HEK293 (cell line): Measurements from ENCODE around the gene HOXA3.

Source experiments
- GLI4 ChIP-seq: fragments of 450-650 bp; formaldehyde crosslinking; IDR thresholded peaks from 2 replicates; pipeline ENCODE4 v1.5.1; 2016; ENCODE audit warnings: missing biosample characterization, missing genetic modification characterization
- GLIS2 ChIP-seq: fragments of 450-650 bp; formaldehyde crosslinking; IDR thresholded peaks from 2 replicates; pipeline ENCODE4 v1.5.1; 2016; ENCODE audit warnings: missing biosample characterization, missing genetic modification characterization
- HOXA7 ChIP-seq: sonication (generic); formaldehyde crosslinking; IDR thresholded peaks from 2 replicates; pipeline ENCODE4 v1.8.1; 2022; ENCODE audit warnings: missing genetic modification reagents, borderline replicate concordance
- HOXC10 ChIP-seq: sonication (generic); formaldehyde crosslinking; IDR thresholded peaks from 2 replicates; pipeline ENCODE4 v1.8.1; 2023; ENCODE audit warnings: mild to moderate bottlenecking, missing genetic modification reagents
- KLF16 ChIP-seq: fragments of 450-650 bp; formaldehyde crosslinking; IDR thresholded peaks from 2 replicates; pipeline ENCODE4 v1.5.1; 2017; ENCODE audit warnings: missing biosample characterization, missing genetic modification characterization
- KLF9 ChIP-seq: fragments of 450-650 bp; formaldehyde crosslinking; IDR thresholded peaks from 2 replicates; pipeline ENCODE4 v1.5.1; 2016; ENCODE audit warnings: missing biosample characterization, missing genetic modification characterization, low read depth
- ZBTB20 ChIP-seq: fragments of 450-650 bp; formaldehyde crosslinking; IDR thresholded peaks from 2 replicates; pipeline ENCODE4 v1.5.1; 2016; ENCODE audit warnings: missing biosample characterization, missing genetic modification characterization
- ZFP37 ChIP-seq: fragments of 450-650 bp; formaldehyde crosslinking; IDR thresholded peaks from 2 replicates; pipeline ENCODE4 v1.5.1; 2016; ENCODE audit warnings: missing biosample characterization, missing genetic modification characterization
- ZNF155 ChIP-seq: fragments of 450-650 bp; formaldehyde crosslinking; IDR thresholded peaks from 2 replicates; pipeline ENCODE4 v1.5.1; 2016; ENCODE audit warnings: missing biosample characterization, missing genetic modification characterization
- ZNF157 ChIP-seq: fragments of 450-650 bp; formaldehyde crosslinking; IDR thresholded peaks from 2 replicates; pipeline ENCODE4 v1.5.1; 2016; ENCODE audit warnings: missing biosample characterization, missing genetic modification characterization
- ZNF223 ChIP-seq: fragments of 450-650 bp; formaldehyde crosslinking; IDR thresholded peaks from 2 replicates; pipeline ENCODE4 v1.5.1; 2016; ENCODE audit warnings: missing biosample characterization, missing genetic modification characterization
- ZNF341 ChIP-seq: fragments of 450-650 bp; formaldehyde crosslinking; IDR thresholded peaks from 2 replicates; pipeline ENCODE4; 2016; ENCODE audit warnings: low read depth, missing biosample characterization, missing genetic modification characterization
- ZNF48 ChIP-seq: fragments of 450-650 bp; formaldehyde crosslinking; IDR thresholded peaks from 2 replicates; pipeline ENCODE4 v1.5.1; 2016; ENCODE audit warnings: missing biosample characterization, missing genetic modification characterization
- ZNF777 ChIP-seq: fragments of 450-650 bp; formaldehyde crosslinking; IDR thresholded peaks from 2 replicates; pipeline ENCODE4 v1.5.1; 2017; ENCODE audit warnings: missing biosample characterization, missing genetic modification characterization, borderline replicate concordance
- ZNF785 ChIP-seq: fragments of 450-650 bp; formaldehyde crosslinking; IDR thresholded peaks from 2 replicates; pipeline ENCODE4 v1.5.1; 2016; ENCODE audit warnings: missing biosample characterization, missing genetic modification characterization
- ZNF792 ChIP-seq: fragments of 450-650 bp; formaldehyde crosslinking; IDR thresholded peaks from 2 replicates; pipeline ENCODE4 v1.5.1; 2016; ENCODE audit warnings: missing biosample characterization, missing genetic modification characterization
- ZNF843 ChIP-seq: fragments of 450-650 bp; formaldehyde crosslinking; IDR thresholded peaks from 2 replicates; pipeline ENCODE4 v1.5.1; 2016; ENCODE audit warnings: missing biosample characterization, missing genetic modification characterization
- TF ChIP-seq, protein P1 (sequence below): fragments of 450-650 bp; formaldehyde crosslinking; IDR thresholded peaks from 2 replicates; pipeline ENCODE4 v1.5.1; 2016; ENCODE audit warnings: missing biosample characterization, missing genetic modification characterization
- TF ChIP-seq, protein P2 (sequence below): fragments of 450-650 bp; formaldehyde crosslinking; IDR thresholded peaks from 2 replicates; pipeline ENCODE4 v1.5.0; 2017; ENCODE audit warnings: missing biosample characterization, missing genetic modification characterization, borderline replicate concordance
- TF ChIP-seq, protein P3 (sequence below): fragments of 450-650 bp; IDR thresholded peaks from 2 replicates; pipeline ENCODE4 v1.5.1; 2018; ENCODE audit warnings: missing biosample characterization, mild to moderate bottlenecking, missing genetic modification characterization
- TF ChIP-seq, protein P4 (sequence below): fragments of 450-650 bp; formaldehyde crosslinking; IDR thresholded peaks from 2 replicates; pipeline ENCODE4 v1.5.1; 2016; ENCODE audit warnings: missing biosample characterization, missing genetic modification characterization
- TF ChIP-seq, protein P5 (sequence below): fragments of 450-650 bp; formaldehyde crosslinking; IDR thresholded peaks from 2 replicates; pipeline ENCODE4 v1.5.1; 2016; ENCODE audit warnings: missing biosample characterization, missing genetic modification characterization, borderline replicate concordance
- TF ChIP-seq, protein P6 (sequence below): fragments of 450-650 bp; IDR thresholded peaks from 2 replicates; pipeline ENCODE4 v1.5.1; 2018; ENCODE audit warnings: missing biosample characterization, missing genetic modification characterization
- TF ChIP-seq, protein P7 (sequence below): fragments of 450-650 bp; formaldehyde crosslinking; IDR thresholded peaks from 2 replicates; pipeline ENCODE4 v1.5.1; 2016; ENCODE audit warnings: missing biosample characterization, missing genetic modification characterization

The HOXA3 gene

DNA sequence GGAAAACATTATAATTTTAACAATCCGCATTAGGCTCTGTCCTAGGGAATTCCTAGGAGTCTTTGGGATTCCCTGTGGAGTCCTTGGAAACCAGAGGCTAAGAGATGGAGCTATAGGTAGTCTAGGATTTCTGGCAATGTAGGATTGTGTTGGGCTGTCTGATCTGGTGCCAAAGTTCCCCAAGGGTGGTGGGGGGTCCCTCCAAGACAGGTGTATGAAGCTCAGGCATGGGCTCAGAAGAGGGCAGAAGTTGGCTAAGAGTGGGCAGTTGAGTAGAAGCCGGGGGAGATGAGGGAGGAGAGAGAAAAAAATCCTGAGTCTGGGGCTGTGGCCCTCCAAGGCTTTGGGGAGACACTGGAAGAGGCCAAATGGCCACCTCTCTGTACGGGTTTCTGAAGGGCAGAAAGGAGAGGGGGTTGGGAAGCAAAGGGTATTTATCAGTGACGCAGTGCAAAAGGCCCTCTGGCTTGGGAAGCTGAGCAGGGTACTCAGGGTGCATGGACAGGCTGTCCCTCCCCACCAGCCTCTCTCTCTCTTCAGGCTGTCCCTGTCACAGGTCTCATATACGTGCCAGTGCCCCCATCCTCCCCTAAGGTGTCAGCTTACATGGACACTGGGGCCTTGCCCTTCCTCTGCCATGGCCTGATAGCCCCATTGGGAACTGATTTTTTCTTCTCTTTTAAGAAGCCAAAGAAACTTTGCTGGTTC is 5.7 kb downstream of the HOXA3 start (continued):
- TF ChIP-seq ZFP37 (tag by site-specific recombination) = 0 out of 2 replicates have a peak, but pooled peaks have one; percentile 43
- no peak for TF ChIP-seq ZNF785
- TF ChIP-seq ZNF223 (tag by site-specific recombination) = no peak
- no peak for TF ChIP-seq ZNF48 (tag by site-specific recombination)
- TF ChIP-seq, protein P1, sequence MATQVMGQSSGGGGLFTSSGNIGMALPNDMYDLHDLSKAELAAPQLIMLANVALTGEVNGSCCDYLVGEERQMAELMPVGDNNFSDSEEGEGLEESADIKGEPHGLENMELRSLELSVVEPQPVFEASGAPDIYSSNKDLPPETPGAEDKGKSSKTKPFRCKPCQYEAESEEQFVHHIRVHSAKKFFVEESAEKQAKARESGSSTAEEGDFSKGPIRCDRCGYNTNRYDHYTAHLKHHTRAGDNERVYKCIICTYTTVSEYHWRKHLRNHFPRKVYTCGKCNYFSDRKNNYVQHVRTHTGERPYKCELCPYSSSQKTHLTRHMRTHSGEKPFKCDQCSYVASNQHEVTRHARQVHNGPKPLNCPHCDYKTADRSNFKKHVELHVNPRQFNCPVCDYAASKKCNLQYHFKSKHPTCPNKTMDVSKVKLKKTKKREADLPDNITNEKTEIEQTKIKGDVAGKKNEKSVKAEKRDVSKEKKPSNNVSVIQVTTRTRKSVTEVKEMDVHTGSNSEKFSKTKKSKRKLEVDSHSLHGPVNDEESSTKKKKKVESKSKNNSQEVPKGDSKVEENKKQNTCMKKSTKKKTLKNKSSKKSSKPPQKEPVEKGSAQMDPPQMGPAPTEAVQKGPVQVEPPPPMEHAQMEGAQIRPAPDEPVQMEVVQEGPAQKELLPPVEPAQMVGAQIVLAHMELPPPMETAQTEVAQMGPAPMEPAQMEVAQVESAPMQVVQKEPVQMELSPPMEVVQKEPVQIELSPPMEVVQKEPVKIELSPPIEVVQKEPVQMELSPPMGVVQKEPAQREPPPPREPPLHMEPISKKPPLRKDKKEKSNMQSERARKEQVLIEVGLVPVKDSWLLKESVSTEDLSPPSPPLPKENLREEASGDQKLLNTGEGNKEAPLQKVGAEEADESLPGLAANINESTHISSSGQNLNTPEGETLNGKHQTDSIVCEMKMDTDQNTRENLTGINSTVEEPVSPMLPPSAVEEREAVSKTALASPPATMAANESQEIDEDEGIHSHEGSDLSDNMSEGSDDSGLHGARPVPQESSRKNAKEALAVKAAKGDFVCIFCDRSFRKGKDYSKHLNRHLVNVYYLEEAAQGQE (tag by site-specific recombination) = no peak
- peak; percentile 9 for TF ChIP-seq ZBTB20 (tag by site-specific recombination)
- TF ChIP-seq KLF16 = no peak
- TF ChIP-seq KLF9 (tag by site-specific recombination) = no peak
- TF ChIP-seq ZNF341 = peak; percentile 64
- TF ChIP-seq ZNF155 (tag by site-specific recombination) = no peak
- TF ChIP-seq, protein P2, sequence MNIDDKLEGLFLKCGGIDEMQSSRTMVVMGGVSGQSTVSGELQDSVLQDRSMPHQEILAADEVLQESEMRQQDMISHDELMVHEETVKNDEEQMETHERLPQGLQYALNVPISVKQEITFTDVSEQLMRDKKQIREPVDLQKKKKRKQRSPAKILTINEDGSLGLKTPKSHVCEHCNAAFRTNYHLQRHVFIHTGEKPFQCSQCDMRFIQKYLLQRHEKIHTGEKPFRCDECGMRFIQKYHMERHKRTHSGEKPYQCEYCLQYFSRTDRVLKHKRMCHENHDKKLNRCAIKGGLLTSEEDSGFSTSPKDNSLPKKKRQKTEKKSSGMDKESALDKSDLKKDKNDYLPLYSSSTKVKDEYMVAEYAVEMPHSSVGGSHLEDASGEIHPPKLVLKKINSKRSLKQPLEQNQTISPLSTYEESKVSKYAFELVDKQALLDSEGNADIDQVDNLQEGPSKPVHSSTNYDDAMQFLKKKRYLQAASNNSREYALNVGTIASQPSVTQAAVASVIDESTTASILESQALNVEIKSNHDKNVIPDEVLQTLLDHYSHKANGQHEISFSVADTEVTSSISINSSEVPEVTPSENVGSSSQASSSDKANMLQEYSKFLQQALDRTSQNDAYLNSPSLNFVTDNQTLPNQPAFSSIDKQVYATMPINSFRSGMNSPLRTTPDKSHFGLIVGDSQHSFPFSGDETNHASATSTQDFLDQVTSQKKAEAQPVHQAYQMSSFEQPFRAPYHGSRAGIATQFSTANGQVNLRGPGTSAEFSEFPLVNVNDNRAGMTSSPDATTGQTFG (tag by site-specific recombination) = no peak
- TF ChIP-seq, protein P3, sequence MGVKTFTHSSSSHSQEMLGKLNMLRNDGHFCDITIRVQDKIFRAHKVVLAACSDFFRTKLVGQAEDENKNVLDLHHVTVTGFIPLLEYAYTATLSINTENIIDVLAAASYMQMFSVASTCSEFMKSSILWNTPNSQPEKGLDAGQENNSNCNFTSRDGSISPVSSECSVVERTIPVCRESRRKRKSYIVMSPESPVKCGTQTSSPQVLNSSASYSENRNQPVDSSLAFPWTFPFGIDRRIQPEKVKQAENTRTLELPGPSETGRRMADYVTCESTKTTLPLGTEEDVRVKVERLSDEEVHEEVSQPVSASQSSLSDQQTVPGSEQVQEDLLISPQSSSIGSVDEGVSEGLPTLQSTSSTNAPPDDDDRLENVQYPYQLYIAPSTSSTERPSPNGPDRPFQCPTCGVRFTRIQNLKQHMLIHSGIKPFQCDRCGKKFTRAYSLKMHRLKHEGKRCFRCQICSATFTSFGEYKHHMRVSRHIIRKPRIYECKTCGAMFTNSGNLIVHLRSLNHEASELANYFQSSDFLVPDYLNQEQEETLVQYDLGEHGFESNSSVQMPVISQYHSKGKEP = no peak
- TF ChIP-seq HOXA7 (CRISPR knock-in tag) = no peak
- TF ChIP-seq ZNF792 (tag by site-specific recombination) = no peak
- TF ChIP-seq GLI4 = no peak
- TF ChIP-seq HOXC10 (CRISPR knock-in tag) = no peak
- TF ChIP-seq, protein P4, sequence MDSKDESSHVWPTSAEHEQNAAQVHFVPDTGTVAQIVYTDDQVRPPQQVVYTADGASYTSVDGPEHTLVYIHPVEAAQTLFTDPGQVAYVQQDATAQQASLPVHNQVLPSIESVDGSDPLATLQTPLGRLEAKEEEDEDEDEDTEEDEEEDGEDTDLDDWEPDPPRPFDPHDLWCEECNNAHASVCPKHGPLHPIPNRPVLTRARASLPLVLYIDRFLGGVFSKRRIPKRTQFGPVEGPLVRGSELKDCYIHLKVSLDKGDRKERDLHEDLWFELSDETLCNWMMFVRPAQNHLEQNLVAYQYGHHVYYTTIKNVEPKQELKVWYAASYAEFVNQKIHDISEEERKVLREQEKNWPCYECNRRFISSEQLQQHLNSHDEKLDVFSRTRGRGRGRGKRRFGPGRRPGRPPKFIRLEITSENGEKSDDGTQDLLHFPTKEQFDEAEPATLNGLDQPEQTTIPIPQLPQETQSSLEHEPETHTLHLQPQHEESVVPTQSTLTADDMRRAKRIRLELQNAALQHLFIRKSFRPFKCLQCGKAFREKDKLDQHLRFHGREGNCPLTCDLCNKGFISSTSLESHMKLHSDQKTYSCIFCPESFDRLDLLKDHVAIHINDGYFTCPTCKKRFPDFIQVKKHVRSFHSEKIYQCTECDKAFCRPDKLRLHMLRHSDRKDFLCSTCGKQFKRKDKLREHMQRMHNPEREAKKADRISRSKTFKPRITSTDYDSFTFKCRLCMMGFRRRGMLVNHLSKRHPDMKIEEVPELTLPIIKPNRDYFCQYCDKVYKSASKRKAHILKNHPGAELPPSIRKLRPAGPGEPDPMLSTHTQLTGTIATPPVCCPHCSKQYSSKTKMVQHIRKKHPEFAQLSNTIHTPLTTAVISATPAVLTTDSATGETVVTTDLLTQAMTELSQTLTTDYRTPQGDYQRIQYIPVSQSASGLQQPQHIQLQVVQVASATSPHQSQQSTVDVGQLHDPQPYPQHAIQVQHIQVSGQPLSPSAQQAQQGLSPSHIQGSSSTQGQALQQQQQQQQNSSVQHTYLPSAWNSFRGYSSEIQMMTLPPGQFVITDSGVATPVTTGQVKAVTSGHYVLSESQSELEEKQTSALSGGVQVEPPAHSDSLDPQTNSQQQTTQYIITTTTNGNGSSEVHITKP (tag by site-specific recombination) = peak; percentile 69
- peak; percentile 43; the same call in 1 of the 2 replicates for TF ChIP-seq GLIS2
- TF ChIP-seq ZNF157 = no peak
- TF ChIP-seq, protein P5, sequence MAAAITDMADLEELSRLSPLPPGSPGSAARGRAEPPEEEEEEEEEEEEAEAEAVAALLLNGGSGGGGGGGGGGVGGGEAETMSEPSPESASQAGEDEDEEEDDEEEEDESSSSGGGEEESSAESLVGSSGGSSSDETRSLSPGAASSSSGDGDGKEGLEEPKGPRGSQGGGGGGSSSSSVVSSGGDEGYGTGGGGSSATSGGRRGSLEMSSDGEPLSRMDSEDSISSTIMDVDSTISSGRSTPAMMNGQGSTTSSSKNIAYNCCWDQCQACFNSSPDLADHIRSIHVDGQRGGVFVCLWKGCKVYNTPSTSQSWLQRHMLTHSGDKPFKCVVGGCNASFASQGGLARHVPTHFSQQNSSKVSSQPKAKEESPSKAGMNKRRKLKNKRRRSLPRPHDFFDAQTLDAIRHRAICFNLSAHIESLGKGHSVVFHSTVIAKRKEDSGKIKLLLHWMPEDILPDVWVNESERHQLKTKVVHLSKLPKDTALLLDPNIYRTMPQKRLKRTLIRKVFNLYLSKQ = no peak
- TF ChIP-seq ZNF843 (tag by site-specific recombination) = no peak
- TF ChIP-seq, protein P6, sequence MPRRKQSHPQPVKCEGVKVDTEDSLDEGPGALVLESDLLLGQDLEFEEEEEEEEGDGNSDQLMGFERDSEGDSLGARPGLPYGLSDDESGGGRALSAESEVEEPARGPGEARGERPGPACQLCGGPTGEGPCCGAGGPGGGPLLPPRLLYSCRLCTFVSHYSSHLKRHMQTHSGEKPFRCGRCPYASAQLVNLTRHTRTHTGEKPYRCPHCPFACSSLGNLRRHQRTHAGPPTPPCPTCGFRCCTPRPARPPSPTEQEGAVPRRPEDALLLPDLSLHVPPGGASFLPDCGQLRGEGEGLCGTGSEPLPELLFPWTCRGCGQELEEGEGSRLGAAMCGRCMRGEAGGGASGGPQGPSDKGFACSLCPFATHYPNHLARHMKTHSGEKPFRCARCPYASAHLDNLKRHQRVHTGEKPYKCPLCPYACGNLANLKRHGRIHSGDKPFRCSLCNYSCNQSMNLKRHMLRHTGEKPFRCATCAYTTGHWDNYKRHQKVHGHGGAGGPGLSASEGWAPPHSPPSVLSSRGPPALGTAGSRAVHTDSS (tag by site-specific recombination) = no peak
- TF ChIP-seq, protein P7, sequence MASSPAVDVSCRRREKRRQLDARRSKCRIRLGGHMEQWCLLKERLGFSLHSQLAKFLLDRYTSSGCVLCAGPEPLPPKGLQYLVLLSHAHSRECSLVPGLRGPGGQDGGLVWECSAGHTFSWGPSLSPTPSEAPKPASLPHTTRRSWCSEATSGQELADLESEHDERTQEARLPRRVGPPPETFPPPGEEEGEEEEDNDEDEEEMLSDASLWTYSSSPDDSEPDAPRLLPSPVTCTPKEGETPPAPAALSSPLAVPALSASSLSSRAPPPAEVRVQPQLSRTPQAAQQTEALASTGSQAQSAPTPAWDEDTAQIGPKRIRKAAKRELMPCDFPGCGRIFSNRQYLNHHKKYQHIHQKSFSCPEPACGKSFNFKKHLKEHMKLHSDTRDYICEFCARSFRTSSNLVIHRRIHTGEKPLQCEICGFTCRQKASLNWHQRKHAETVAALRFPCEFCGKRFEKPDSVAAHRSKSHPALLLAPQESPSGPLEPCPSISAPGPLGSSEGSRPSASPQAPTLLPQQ (tag by site-specific recombination) = no peak
- no peak for TF ChIP-seq ZNF777
